Upper lobe of right lung (tissue), 1 donor: Measurements from ENCODE around the gene ZNF205. TPM values are rescaled to one million over a fixed set of nuclear protein-coding genes. Genes with fewer than 3 reads are reported as not detected.
"Not testable (repeated sequence)": the region's sequence is repeated elsewhere in the genome, so short reads cannot be mapped to it uniquely, and the experiment has no call there.

Source experiments
- ATAC-seq: fragments of 200-7000 bp; cut with Tn5 transposase; one replicate; pipeline ENCODE4 v1.9.1; 2020; ENCODE audit warnings: mild to moderate bottlenecking, moderate library complexity
- DNase-seq: peaks from one replicate; pipeline ENCODE4 v3.0.0-alpha.2; 2020
- H3K27ac ChIP-seq: fragments of 200-600 bp; one replicate; pipeline ENCODE4 v1.8.0; 2022
- H3K27me3 ChIP-seq: fragments of 200-600 bp; one replicate; pipeline ENCODE4 v1.8.0; 2022; ENCODE audit warnings: mild to moderate bottlenecking
- H3K36me3 ChIP-seq: fragments of 200-600 bp; one replicate; pipeline ENCODE4 v1.8.0; 2022
- H3K4me1 ChIP-seq: fragments of 200-600 bp; one replicate; pipeline ENCODE4 v1.8.0; 2022
- H3K4me3 ChIP-seq: fragments of 200-600 bp; one replicate; pipeline ENCODE4 v1.8.0; 2022; ENCODE audit warnings: mild to moderate bottlenecking
- H3K9me3 ChIP-seq: fragments of 200-600 bp; one replicate; pipeline ENCODE4 v1.8.0; 2022
- intact Hi-C: fragments of 100-400 bp; cut with DNase I; formaldehyde crosslinking; loops from one replicate; pipeline ENCODE4 v1.11.0; 2022
- total RNA-seq: library from RNA; stranded (reverse); fragmentation: NEBNext Ultra II Directional; extraction: Animal tissue kit (Norgen Biotek cat#: 25700); gene quantifications from one replicate; pipeline ENCODE4 v1.2.1, GENCODE V29; 2021
- TF ChIP-seq, protein P1 (sequence below): fragments of 200-600 bp; IDR thresholded peaks from one replicate; pipeline ENCODE4 v1.8.0; 2022; ENCODE audit warnings: antibody characterized with exemption
- donor health status: DM: no; HTN: yes; CAD: no; lungs with severe emphysema.

ZNF205 gene
- total RNA-seq, 1 donor from 2014 or later, result 11.7 TPM

DNA sequence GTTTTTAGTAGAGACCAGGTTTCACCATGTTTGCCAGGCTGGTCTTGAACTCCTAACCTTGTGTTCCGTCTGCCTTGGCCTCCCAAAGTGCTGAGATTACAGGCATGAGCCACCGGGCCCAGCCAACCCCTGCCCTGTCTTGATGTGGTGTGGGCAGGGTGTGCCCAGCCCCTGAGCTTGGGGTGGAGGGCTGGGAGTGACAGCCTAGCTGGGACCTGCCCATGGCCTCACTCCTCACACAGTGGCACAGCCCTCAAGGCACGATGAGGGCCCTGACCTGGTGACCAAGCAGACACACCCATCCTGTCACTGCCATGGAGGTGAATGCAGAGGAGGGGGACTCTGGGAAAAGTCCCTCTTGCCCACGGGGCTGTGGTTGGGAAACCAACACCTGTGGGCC is 43.9 kb upstream of the ZNF205 start:
- Histone ChIP-seq H3K27ac (no peak overlapping the region), H3K9me3 (no peaks in the 10 kb centered on the region), H3K4me1 (peaks cover 7% of the 10 kb centered on the region), H3K36me3 (no peaks in the 10 kb centered on the region), H3K4me3 (peak overlapping the region; percentile 35), H3K27me3 (no peaks in the 10 kb centered on the region)
- ATAC-seq (no peak), DNase-seq (no peak)
- intact Hi-C loops, result no loop called here
- TF ChIP-seq, protein P1, sequence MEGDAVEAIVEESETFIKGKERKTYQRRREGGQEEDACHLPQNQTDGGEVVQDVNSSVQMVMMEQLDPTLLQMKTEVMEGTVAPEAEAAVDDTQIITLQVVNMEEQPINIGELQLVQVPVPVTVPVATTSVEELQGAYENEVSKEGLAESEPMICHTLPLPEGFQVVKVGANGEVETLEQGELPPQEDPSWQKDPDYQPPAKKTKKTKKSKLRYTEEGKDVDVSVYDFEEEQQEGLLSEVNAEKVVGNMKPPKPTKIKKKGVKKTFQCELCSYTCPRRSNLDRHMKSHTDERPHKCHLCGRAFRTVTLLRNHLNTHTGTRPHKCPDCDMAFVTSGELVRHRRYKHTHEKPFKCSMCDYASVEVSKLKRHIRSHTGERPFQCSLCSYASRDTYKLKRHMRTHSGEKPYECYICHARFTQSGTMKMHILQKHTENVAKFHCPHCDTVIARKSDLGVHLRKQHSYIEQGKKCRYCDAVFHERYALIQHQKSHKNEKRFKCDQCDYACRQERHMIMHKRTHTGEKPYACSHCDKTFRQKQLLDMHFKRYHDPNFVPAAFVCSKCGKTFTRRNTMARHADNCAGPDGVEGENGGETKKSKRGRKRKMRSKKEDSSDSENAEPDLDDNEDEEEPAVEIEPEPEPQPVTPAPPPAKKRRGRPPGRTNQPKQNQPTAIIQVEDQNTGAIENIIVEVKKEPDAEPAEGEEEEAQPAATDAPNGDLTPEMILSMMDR, result no peak

DNA sequence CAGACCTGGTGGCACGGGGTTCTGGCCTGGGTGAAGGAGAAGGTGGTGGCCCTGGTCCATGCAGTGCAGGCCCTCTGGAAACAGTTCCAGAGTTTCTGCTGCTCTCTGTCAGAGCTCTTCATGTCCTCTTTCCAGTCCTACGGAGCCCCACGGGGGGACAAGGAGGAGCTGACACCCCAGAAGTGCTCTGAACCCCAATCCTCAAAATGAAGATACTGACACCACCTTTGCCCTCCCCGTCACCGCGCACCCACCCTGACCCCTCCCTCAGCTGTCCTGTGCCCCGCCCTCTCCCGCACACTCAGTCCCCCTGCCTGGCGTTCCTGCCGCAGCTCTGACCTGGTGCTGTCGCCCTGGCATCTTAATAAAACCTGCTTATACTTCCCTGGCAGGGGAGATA is 43.2 kb upstream of the ZNF205 start:
- H3K27ac ChIP-seq, H3K4me3 ChIP-seq, ATAC-seq, H3K36me3 ChIP-seq, DNase-seq, H3K9me3 ChIP-seq, intact Hi-C loops, H3K4me1 ChIP-seq, H3K27me3 ChIP-seq: not testable (repeated sequence)

DNA sequence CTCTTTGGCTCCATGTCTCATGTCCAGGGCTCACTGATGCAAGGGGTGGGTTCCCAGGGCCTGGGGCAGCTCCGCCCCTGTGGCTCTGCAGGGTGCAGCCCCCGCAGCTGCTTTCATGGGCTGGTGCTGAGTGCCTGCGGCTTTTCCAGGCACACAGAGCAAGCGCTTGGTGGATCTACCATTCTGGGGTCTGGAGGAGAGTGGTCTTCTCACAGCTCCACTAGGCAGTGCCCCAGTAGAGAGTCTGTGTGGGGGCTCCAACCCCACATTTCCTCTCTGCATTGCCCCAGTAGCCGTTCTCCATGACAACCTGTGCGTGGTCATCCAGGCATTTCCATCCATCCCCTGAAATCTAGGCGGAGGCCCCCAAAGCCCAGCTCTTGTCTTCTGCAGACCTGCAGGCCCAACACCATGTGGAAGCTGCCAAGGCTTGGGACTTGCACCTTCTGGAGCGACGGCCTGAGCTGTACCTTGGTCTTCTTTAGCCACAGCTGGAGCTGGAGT is 41.7 kb upstream of the ZNF205 start:
- Histone ChIP-seq H3K27ac (no peak overlapping the region), H3K4me3 (no peak overlapping the region), H3K27me3 (no peaks in the 10 kb centered on the region), H3K36me3 (no peaks in the 10 kb centered on the region), H3K4me1 (peaks cover 7% of the 10 kb centered on the region), H3K9me3 (no peaks in the 10 kb centered on the region)
- TF ChIP-seq, protein P1, result no peak
- no peak for DNase-seq
- ATAC-seq, result no peak
- intact Hi-C loops, result no loop called here

DNA sequence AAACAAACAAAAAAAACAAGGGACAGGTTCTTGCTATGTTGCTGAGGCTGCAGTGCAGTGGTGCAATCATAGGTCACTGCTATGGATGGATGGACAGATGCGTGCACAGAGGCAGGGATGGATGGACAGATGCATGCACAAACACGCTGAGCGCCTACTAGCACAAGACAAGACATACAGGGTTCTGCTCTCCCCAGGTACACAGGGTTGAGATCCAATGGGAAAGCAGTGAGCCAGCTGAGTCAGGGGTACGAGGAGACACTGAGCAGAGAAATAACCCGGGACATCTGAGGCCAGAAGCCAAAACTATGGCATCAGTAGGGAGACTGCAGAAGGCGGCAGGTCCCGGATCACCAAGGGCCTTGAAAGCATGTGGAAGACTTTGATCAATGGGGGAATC is 40.7 kb upstream of the ZNF205 start:
- no peaks in the 10 kb centered on the region for H3K36me3 ChIP-seq
- no peaks in the 10 kb centered on the region for H3K27me3 ChIP-seq
- no peak overlapping the region for H3K4me3 ChIP-seq
- intact Hi-C loops, result no loop called here
- TF ChIP-seq, protein P1, result no peak
- H3K9me3 ChIP-seq, result no peaks in the 10 kb centered on the region
- H3K27ac ChIP-seq, result no peak overlapping the region
- no peaks in the 10 kb centered on the region for H3K4me1 ChIP-seq
- ATAC-seq, result no peak
- DNase-seq, result no peak

DNA sequence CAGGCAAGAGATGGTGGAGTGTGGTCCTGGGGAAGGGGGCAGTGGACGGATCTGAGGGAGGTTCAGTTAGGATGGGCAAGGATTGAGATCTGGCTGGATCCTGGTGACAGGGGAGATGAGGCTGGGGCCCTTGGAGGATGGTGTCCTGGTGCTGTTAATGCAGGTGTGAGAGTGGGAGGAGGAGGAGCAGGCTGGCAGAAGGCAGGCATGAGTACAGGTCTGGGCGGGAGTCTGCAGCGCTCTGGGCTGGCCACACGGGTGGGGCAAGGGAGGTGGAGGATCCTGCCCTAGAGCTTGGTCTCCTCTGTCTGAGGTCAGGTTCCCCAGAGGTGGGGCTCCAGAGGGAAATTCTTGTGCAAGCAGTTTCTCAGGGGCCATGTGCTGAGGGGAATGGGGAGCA is 40.2 kb upstream of the ZNF205 start:
- H3K4me1 ChIP-seq, H3K27ac ChIP-seq, H3K27me3 ChIP-seq, H3K9me3 ChIP-seq, H3K4me3 ChIP-seq, DNase-seq, intact Hi-C loops, H3K36me3 ChIP-seq: not testable (repeated sequence)
- ATAC-seq, result peak; percentile 3

DNA sequence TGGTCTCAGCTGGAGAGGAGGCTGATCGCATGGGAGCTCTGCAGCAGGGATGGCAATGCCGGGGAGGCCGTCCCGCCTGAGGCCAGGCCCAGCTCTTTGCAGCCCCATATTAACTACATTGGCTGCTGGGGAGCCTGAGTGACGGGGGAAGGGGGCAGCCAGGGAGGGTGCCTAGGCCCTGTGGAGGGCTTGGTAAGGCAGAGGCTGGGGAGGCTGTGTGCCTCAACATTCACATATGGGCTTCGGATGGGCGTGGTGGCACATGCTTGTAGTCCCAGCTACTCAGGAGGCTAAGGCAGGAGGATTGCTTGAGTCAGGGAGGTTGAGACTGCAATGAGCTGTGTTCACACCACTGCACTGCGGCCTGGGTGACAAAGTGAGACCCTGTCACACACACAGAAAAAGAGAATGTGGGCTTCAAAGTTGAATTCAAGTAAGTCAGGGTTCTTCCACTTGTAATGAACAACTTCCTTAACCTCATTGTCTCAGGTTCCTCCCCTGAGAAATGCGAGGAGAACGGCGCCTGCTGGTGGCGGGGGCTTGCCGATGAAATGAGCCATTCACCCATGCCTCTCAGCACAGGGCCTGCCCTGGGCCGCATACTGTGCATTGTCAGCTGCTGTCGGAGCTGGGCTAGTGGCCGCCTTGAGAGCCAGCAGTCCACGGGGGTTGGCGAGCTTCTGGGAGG is 39.7 kb upstream of the ZNF205 start:
- intact Hi-C loops, DNase-seq, H3K27me3 ChIP-seq, H3K4me3 ChIP-seq, H3K4me1 ChIP-seq, H3K9me3 ChIP-seq, H3K36me3 ChIP-seq, H3K27ac ChIP-seq: not testable (repeated sequence)
- peak; percentile 8 for ATAC-seq

DNA sequence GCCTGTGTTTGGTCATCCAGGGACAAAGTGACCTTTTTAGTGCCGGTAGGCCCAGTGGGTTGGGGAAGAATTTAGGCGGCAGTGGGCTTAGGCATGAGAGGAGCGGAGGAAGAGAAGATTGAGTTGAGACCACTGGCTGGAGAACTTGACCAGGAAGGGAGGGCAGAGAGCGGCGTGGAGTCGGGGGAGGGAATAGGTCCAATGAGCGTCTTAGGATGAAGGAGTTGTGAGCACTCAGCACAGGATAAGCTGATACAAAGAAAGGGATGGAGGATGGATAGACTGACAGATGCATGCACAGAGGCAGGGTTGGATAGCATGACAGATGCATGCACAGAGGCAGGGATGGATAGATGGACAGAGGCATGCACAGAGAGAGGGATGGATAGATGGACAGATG is 38.9 kb upstream of the ZNF205 start:
- no peak for DNase-seq
- Histone ChIP-seq H3K4me1 (no peaks in the 10 kb centered on the region), H3K27me3 (no peaks in the 10 kb centered on the region), H3K4me3 (no peak overlapping the region), H3K9me3 (no peaks in the 10 kb centered on the region), H3K27ac (no peak overlapping the region), H3K36me3 (no peaks in the 10 kb centered on the region)
- intact Hi-C loops, result no loop called here
- ATAC-seq, result no peak
- TF ChIP-seq, protein P1, result no peak
